Endothelial cell of umbilical vein (primary cell): ENCODE measurements around the gene STXBP5. TPM values are rescaled to one million over a fixed set of nuclear protein-coding genes. Genes with fewer than 3 reads are reported as not detected.

ENCODE experiments used
- BruUV-seq: library from RNA; stranded (reverse); fragments of 400-500 nt; replicated peaks from 2 replicates; lab custom pipeline; 2021; lab: Mats Ljungman, UMichigan
- CTCF ChIA-PET: fragments of 300-600, 350-600 bp; sonication (Branson Sonifier 250); formaldehyde crosslinking; loops from one replicate; lab custom pipeline; 2021; ENCODE audit warnings: antibody characterized with exemption, inconsistent platforms; lab: Charles Lee
- POLR2A ChIA-PET: fragments of 300-600, 350-600 bp; sonication (Branson Sonifier 250); formaldehyde crosslinking; loops from one replicate; lab custom pipeline; 2021; ENCODE audit warnings: antibody characterized with exemption, inconsistent platforms; lab: Charles Lee
- DNase-seq: peaks from one replicate; pipeline ENCODE4 v3.0.0-alpha.2; 2011; ENCODE audit warnings: low read depth, low spot score
- FAIRE-seq: peaks from 2 replicates; lab custom pipeline; 2011; peaks lifted over from hg19 to GRCh38; lab: Jason Lieb, UNC
- H2AFZ ChIP-seq: 2 replicates; pipeline ENCODE4 v1.6.0; 2012; ENCODE audit warnings: low read depth, low read length, control low read depth, inconsistent platforms
- H3K27ac ChIP-seq: 2 replicates; pipeline ENCODE4 v1.5.1; 2011; ENCODE audit warnings: low read depth, mild to moderate bottlenecking, control low read depth, low read length, moderate library complexity; ENCODE audit not compliant: insufficient read depth
- H3K27me3 ChIP-seq, 2 experiments: 2 replicates each; pipeline versions ENCODE4 v1.6.0 to v1.6.1; 2011; ENCODE audit warnings: low read length in 2 of 2, mixed read lengths in 1 of 2; ENCODE audit not compliant: control insufficient read depth in 2 of 2, insufficient read depth in 2 of 2
- H3K36me3 ChIP-seq, 2 experiments: 2 replicates in 1 of 2; 3 replicates in 1 of 2; pipeline ENCODE4 v1.5.1; 2011; ENCODE audit warnings: low read length in 2 of 2, mild to moderate bottlenecking in 1 of 2, moderate library complexity in 1 of 2; ENCODE audit not compliant: control insufficient read depth in 2 of 2, insufficient read depth in 2 of 2; ENCODE audit errors: extremely low read depth in 1 of 2
- H3K4me1 ChIP-seq: 3 replicates; pipeline ENCODE4 v1.5.1; 2011; ENCODE audit warnings: mild to moderate bottlenecking, low read length; ENCODE audit not compliant: control insufficient read depth, insufficient read depth; ENCODE audit errors: extremely low read depth
- H3K4me2 ChIP-seq: 2 replicates; pipeline ENCODE4 v1.6.1; 2011; ENCODE audit warnings: low read length, control low read depth, mixed read lengths; ENCODE audit not compliant: insufficient read depth
- H3K4me3 ChIP-seq, 3 experiments: fragments of 200-600 bp in 1 of 3; sonication (generic), shearing (Covaris generic) in 1 of 3; replicated peaks in 1 of 3; 2 replicates each; pipeline ENCODE4 v1.5.1; 2011 to 2016; ENCODE audit warnings: control low read depth in 3 of 3, low read length in 3 of 3, mild to moderate bottlenecking in 2 of 3, inconsistent platforms in 1 of 3, low read depth in 1 of 3, moderate library complexity in 1 of 3; ENCODE audit not compliant: insufficient read depth in 1 of 3
- H3K79me2 ChIP-seq: 2 replicates; pipeline ENCODE4 v1.6.0; 2012; ENCODE audit warnings: low read length, inconsistent platforms; ENCODE audit not compliant: control insufficient read depth, insufficient read depth
- H3K9ac ChIP-seq: replicated peaks from 2 replicates; pipeline ENCODE3; 2011; ENCODE audit warnings: low read length, control low read depth; ENCODE audit not compliant: insufficient read depth; ENCODE audit errors: extremely low read depth
- H3K9me1 ChIP-seq: replicated peaks from 3 replicates; pipeline ENCODE4 v1.6.0; 2011; ENCODE audit warnings: mild to moderate bottlenecking, low read length; ENCODE audit not compliant: control insufficient read depth, insufficient read depth; ENCODE audit errors: extremely low read depth
- H3K9me3 ChIP-seq: replicated peaks from 2 replicates; pipeline ENCODE4 v1.5.1; 2012; ENCODE audit warnings: low read length, inconsistent platforms; ENCODE audit not compliant: control insufficient read depth, insufficient read depth
- H4K20me1 ChIP-seq: replicated peaks from 2 replicates; pipeline ENCODE3; 2011; ENCODE audit warnings: mild to moderate bottlenecking, low read length; ENCODE audit not compliant: control insufficient read depth, insufficient read depth; ENCODE audit errors: extremely low read depth
- EZH2 ChIP-seq: IDR thresholded peaks from 2 replicates; pipeline ENCODE4 v1.6.1; 2012; ENCODE audit warnings: borderline replicate concordance, low read depth, mild to moderate bottlenecking, moderate library complexity, low read length, inconsistent platforms; ENCODE audit not compliant: severe bottlenecking
- FOS ChIP-seq: IDR thresholded peaks from 2 replicates; pipeline ENCODE4 v1.6.1; 2011; ENCODE audit warnings: mild to moderate bottlenecking, low read length, moderate library complexity, borderline replicate concordance; ENCODE audit not compliant: insufficient read depth
- GATA2 ChIP-seq: IDR thresholded peaks from 2 replicates; pipeline ENCODE4 v1.7.0; 2011; ENCODE audit warnings: low read depth, mild to moderate bottlenecking, moderate library complexity, mixed read lengths, low read length; ENCODE audit not compliant: insufficient read length, insufficient read depth
- JUN ChIP-seq: IDR thresholded peaks from 2 replicates; pipeline ENCODE4 v1.6.1; 2011; ENCODE audit warnings: borderline replicate concordance, low read depth; ENCODE audit not compliant: insufficient read length, insufficient read depth
- MAX ChIP-seq: IDR thresholded peaks from 2 replicates; pipeline ENCODE4 v1.6.1; 2011; ENCODE audit not compliant: insufficient read depth, insufficient read length
- POLR2A ChIP-seq: IDR thresholded peaks from 2 replicates; pipeline ENCODE4 v1.6.1; 2012; ENCODE audit warnings: low read depth, mild to moderate bottlenecking, control low read depth, low read length
- POLR2AphosphoS5 ChIP-seq: IDR thresholded peaks from 2 replicates; pipeline ENCODE4 v1.6.1; 2012; ENCODE audit warnings: low read depth, mild to moderate bottlenecking, control low read depth, low read length, moderate library complexity; ENCODE audit not compliant: insufficient read depth
- dilution Hi-C: fragments of 300-500 bp; cut with MboI; formaldehyde crosslinking; loops from one replicate; pipeline ENCODE4 v1.15.0; 2019; ENCODE audit warnings: low sequenced_read_pairs; ENCODE audit not compliant: extremely low pct_ligation_motif_present
- intact Hi-C: fragments of 100-400 bp; cut with micrococcal nuclease; formaldehyde crosslinking; loops from one replicate; pipeline ENCODE4 v1.10.0; 2022
- polyA plus RNA-seq, 4 experiments: library from polyadenylated mRNA; depleted of rRNA in 3 of 4; stranded (reverse) in 3 of 4; unstranded in 1 of 4; fragments of >200 nt; gene quantifications; 2 replicates each; pipeline versions ENCODE4 v1.2.1 to v1.2.3, GENCODE V29; 2011 to 2012; ENCODE audit warnings: missing spikeins in 1 of 4
- total RNA-seq: library from RNA; stranded (reverse); gene quantifications from 2 replicates; pipeline ENCODE4 v1.2.3, GENCODE V29; 2021

STXBP5 gene
- total and polyA plus RNA-seq, 2 donors (not counting 3 experiments of a cell fraction or from before 2014, with no cell fraction given) = 7.1 to 21.8 TPM

GRCh38 chr6:147337921-147338320, 133.7 kb downstream of the STXBP5 start:
- H3K79me2 ChIP-seq = no peaks in the 10 kb centered on the region
- peaks cover 2% of the 10 kb centered on the region for H3K4me1 ChIP-seq
- H2AFZ ChIP-seq = no peak overlapping the region
- FAIRE-seq (no peak), DNase-seq (no peak)
- no peak overlapping the region for H3K4me3 ChIP-seq
- H4K20me1 ChIP-seq = no peaks in the 10 kb centered on the region
- H3K4me2 ChIP-seq = no peak overlapping the region
- no TSS peak for BruUV-seq
- POLR2A ChIA-PET = no interaction called here
- CTCF ChIA-PET = interaction anchor here (1.1 kb wide), 1 partner anchor 9 kb away, joined by 3 read pairs; no protein-coding TSS in a partner anchor
- no peak for TF ChIP-seq POLR2A
- no peak for TF ChIP-seq FOS
- TF ChIP-seq GATA2 = no peak
- TF ChIP-seq EZH2 = no peak
- peaks cover 4% of the 10 kb centered on the region for H3K9me1 ChIP-seq
- intact Hi-C loops = no loop called here
- H3K27ac ChIP-seq = no peak overlapping the region
- no peaks in the 10 kb centered on the region for H3K27me3 ChIP-seq
- H3K9ac ChIP-seq = no peak overlapping the region
- dilution Hi-C loops = no loop called here
- H3K9me3 ChIP-seq = no peaks in the 10 kb centered on the region
- H3K36me3 ChIP-seq = no peaks in the 10 kb centered on the region

GRCh38 chr6:147341486-147341885, 137.3 kb downstream of the STXBP5 start:
- dilution Hi-C loops = no loop called here

More at GRCh38 chr6:147341486-147341885, 137.3 kb downstream of the STXBP5 start:
- POLR2A ChIA-PET = no interaction called here
- no TSS peak for BruUV-seq
- Histone ChIP-seq H3K9me3 (no peaks in the 10 kb centered on the region), H3K4me2 (no peak overlapping the region), H4K20me1 (no peaks in the 10 kb centered on the region), H3K9me1 (peaks cover 4% of the 10 kb centered on the region), H3K27me3 (no peaks in the 10 kb centered on the region), H3K9ac (no peak overlapping the region), H3K36me3 (no peaks in the 10 kb centered on the region), H2AFZ (no peak overlapping the region), H3K27ac (no peak overlapping the region), H3K79me2 (no peaks in the 10 kb centered on the region), H3K4me1 (no peaks in the 10 kb centered on the region), H3K4me3 (no peak overlapping the region)
- TF ChIP-seq POLR2AphosphoS5 (no peak), POLR2A (no peak), FOS (no peak), MAX (no peak), EZH2 (no peak), JUN (no peak), GATA2 (no peak)
- FAIRE-seq (no peak), DNase-seq (no peak)
- CTCF ChIA-PET = interaction anchor here (0.9 to 1.8 kb wide), 3 partner anchors 9 to 15 kb away, joined by 3 to 5 read pairs (median 3); no protein-coding TSS in a partner anchor
- intact Hi-C loops = no loop called here
